Right lobe of liver (tissue), 6 donors: Measurements from ENCODE around the gene ONECUT2. TPM values are rescaled to one million over a fixed set of nuclear protein-coding genes. Genes with fewer than 3 reads are reported as not detected.

Experiments
- ATAC-seq, 4 donors: fragments of 200-7000 bp; cut with Tn5 transposase; one replicate each; pipeline ENCODE4 v1.9.1; 2020; ENCODE audit warnings: mild to moderate bottlenecking in 4 of 4, moderate library complexity in 4 of 4
- DNase-seq, 3 donors: peaks; one replicate each; pipeline ENCODE4 v3.0.0-alpha.2; 2020
- H3K27ac ChIP-seq, 3 donors: fragments of 200-600 bp; one replicate each; pipeline ENCODE4 v1.8.0; 2022
- H3K27me3 ChIP-seq, 2 donors: fragments of 200-600 bp; one replicate each; pipeline ENCODE4 v1.8.0; 2022
- H3K36me3 ChIP-seq, 4 donors: fragments of 200-600 bp; sonication (generic) in 1 of 4; one replicate each; pipeline versions ENCODE4 v1.5.1 to v1.8.0; 2017 to 2022; ENCODE audit warnings: control low read depth in 1 of 4
- H3K4me1 ChIP-seq, 4 donors: fragments of 200-600 bp; sonication (generic) in 1 of 4; one replicate each; pipeline versions ENCODE4 v1.5.1 to v1.8.0; 2017 to 2022; ENCODE audit warnings: control low read depth in 1 of 4
- H3K4me3 ChIP-seq, 3 donors: fragments of 200-600 bp; one replicate each; pipeline ENCODE4 v1.8.0; 2022
- H3K9me3 ChIP-seq, 4 donors: fragments of 200-600 bp; sonication (generic) in 1 of 4; one replicate each; pipeline versions ENCODE4 v1.5.1 to v1.8.0; 2017 to 2022; ENCODE audit warnings: control low read depth in 1 of 4
- POLR2A ChIP-seq: fragments of 450-650 bp; IDR thresholded peaks from one replicate; pipeline ENCODE4 v1.6.1; 2017; ENCODE audit warnings: antibody characterized with exemption, mild to moderate bottlenecking
- WGBS: methylation state at CpG from one replicate; pipeline ENCODE4 v1.1.6; 2018; ENCODE audit warnings: low coverage, low lambda C conversion rate; ENCODE audit not compliant: insufficient coverage; ENCODE audit errors: missing lambda C conversion rate; 5-methylcytosine and 5-hydroxymethylcytosine counted together
- intact Hi-C, 2 donors: fragments of 100-400 bp; cut with DNase I; formaldehyde crosslinking; loops; one replicate each; pipeline versions ENCODE4 v1.11.2 to v1.14.1; 2022
- total RNA-seq, 6 experiments: library from RNA; depleted of rRNA in 2 of 6; stranded (reverse); fragments of >200 nt in 2 of 6; fragmentation: NEBNext Ultra II Directional in 3 of 6; extraction: Animal tissue kit (Norgen Biotek cat#: 25700) in 3 of 6; gene quantifications; one replicate each; pipeline versions ENCODE4 v1.1.0 to v1.2.4, GENCODE V29; 2016 to 2023
- TF ChIP-seq, protein P1 (sequence below), 4 donors: fragments of 200-600 bp in 3 of 4; fragments of 450-650 bp in 1 of 4; IDR thresholded peaks; one replicate each; pipeline versions ENCODE4 v1.5.1 to v1.8.0; 2016 to 2022; ENCODE audit warnings: antibody characterized with exemption in 4 of 4, mild to moderate bottlenecking in 2 of 4
- donor health status: DM: no; HTN: yes; CAD: no.
- donor health status: DM: no; HTN: no; CAD: no.
- donor health status: DM: no; HTN: no; CAD: no.
- donor health status: DM: no; HTN: yes; CAD: no.
- donor health status: DM: no; HTN: yes; CAD: no.

The ONECUT2 gene
- total RNA-seq, 6 experiments from 2014 or later = 7.7 to 25.8 (median 14.2) TPM

GRCh38 chr18:57444301-57444759 is 9.2 kb downstream of the ONECUT2 start:
- Histone ChIP-seq H3K4me3 (peak overlapping the region in 2 of 3 donors; percentile 1 to 10), H3K4me1 (peaks cover 0 to 75% (median 22%) of the 10 kb centered on the region in 4 donors), H3K27ac (peak overlapping the region in 1 of 3 donors; percentile 63), H3K9me3 (no peaks in the 10 kb centered on the region), H3K36me3 (no peaks in the 10 kb centered on the region), H3K27me3 (no peaks in the 10 kb centered on the region)
- intact Hi-C loops = no loop called here
- WGBS = 20% methylated on average over 1 of the region's 3 CpGs
- DNase-seq = peak; percentile 61 to 82 (median 78)
- TF ChIP-seq POLR2A = no peak
- TF ChIP-seq, protein P1, sequence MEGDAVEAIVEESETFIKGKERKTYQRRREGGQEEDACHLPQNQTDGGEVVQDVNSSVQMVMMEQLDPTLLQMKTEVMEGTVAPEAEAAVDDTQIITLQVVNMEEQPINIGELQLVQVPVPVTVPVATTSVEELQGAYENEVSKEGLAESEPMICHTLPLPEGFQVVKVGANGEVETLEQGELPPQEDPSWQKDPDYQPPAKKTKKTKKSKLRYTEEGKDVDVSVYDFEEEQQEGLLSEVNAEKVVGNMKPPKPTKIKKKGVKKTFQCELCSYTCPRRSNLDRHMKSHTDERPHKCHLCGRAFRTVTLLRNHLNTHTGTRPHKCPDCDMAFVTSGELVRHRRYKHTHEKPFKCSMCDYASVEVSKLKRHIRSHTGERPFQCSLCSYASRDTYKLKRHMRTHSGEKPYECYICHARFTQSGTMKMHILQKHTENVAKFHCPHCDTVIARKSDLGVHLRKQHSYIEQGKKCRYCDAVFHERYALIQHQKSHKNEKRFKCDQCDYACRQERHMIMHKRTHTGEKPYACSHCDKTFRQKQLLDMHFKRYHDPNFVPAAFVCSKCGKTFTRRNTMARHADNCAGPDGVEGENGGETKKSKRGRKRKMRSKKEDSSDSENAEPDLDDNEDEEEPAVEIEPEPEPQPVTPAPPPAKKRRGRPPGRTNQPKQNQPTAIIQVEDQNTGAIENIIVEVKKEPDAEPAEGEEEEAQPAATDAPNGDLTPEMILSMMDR (IDR thresholded peaks at IDR 0.05) = no peak
- peak; percentile 47 to 57 (median 55) for ATAC-seq

GRCh38 chr18:57445488-57446319 is 10.5 kb downstream of the ONECUT2 start:
- H3K36me3 ChIP-seq = no peaks in the 10 kb centered on the region
- TF ChIP-seq, protein P1 (IDR thresholded peaks at IDR 0.05) = no peak
- no peak for TF ChIP-seq POLR2A
- DNase-seq (peak; percentile 72 to 92 (median 91)), ATAC-seq (peak; percentile 69 to 83 (median 78))
- intact Hi-C loops = no loop called here
- H3K4me3 ChIP-seq = peak overlapping the region in 1 of 3 donors; percentile 8
- no peaks in the 10 kb centered on the region for H3K9me3 ChIP-seq
- H3K27ac ChIP-seq = peak overlapping the region; percentile 28 to 74 (median 63)
- peaks cover 0 to 72% (median 22%) of the 10 kb centered on the region in 4 donors for H3K4me1 ChIP-seq
- WGBS = 12% methylated on average over 7 of the region's 8 CpGs
- H3K27me3 ChIP-seq = no peaks in the 10 kb centered on the region

DNA sequence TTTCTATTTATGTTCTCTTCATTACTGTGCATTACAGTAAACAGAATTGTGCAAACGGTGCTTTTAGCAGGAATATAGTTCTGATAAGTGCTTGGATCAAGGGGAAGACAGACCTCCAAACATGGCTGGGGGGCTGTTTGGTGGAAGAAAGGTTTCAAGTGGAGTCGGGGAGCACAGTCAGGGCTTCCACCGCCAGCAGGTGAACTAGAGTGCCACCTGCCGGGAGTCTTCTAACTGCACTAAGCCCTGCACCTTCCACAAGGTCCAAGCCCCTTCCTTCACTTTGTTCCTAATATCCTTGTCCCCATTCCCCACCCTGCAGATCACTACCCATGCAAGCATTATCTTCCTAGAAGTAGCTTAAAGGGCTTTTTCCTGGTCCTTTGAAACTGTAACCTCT is 11.1 kb downstream of the ONECUT2 start:
- H3K9me3 ChIP-seq = no peaks in the 10 kb centered on the region
- H3K27ac ChIP-seq = peak overlapping the region in 1 of 3 donors; percentile 63
- DNase-seq (no peak), ATAC-seq (peak; percentile 30 to 56 (median 34))
- intact Hi-C loops = no loop called here
- peaks cover 0 to 68% (median 22%) of the 10 kb centered on the region in 4 donors for H3K4me1 ChIP-seq
- WGBS = 2% methylated on average over 3 of the region's 4 CpGs
- no peaks in the 10 kb centered on the region for H3K27me3 ChIP-seq
- H3K4me3 ChIP-seq = peak overlapping the region in 1 of 3 donors; percentile 8
- no peaks in the 10 kb centered on the region for H3K36me3 ChIP-seq
- TF ChIP-seq, protein P1 (IDR thresholded peaks at IDR 0.05) = peak; percentile 33 to 47 (median 42)
- TF ChIP-seq POLR2A = no peak

- H3K36me3 ChIP-seq = no peaks in the 10 kb centered on the region
Observed at GRCh38 chr18:57447154-57447621, 12.0 kb downstream of the ONECUT2 start.

More at GRCh38 chr18:57447154-57447621, 12.0 kb downstream of the ONECUT2 start:
- H3K4me3 ChIP-seq = peak overlapping the region in 1 of 3 donors; percentile 4
- H3K4me1 ChIP-seq = peaks cover 0 to 60% (median 22%) of the 10 kb centered on the region in 4 donors
- WGBS = 14% methylated on average over 11 of the region's 14 CpGs
- no peaks in the 10 kb centered on the region for H3K27me3 ChIP-seq
- H3K27ac ChIP-seq = peak overlapping the region in 1 of 3 donors; percentile 63
- intact Hi-C loops = no loop called here
- DNase-seq (peak; percentile 51 to 72 (median 72)), ATAC-seq (peak in 3 of 4 donors; percentile 28 to 44 (median 30))
- TF ChIP-seq, protein P1 (IDR thresholded peaks at IDR 0.05) = no peak
- TF ChIP-seq POLR2A = no peak
- no peaks in the 10 kb centered on the region for H3K9me3 ChIP-seq
